Neural progenitor cell (in vitro differentiated cells): ENCODE measurements around the gene NMUR1.

Source experiments
- CTCF ChIP-seq: fragments of 200-600 bp; sonication (generic); IDR thresholded peaks from 2 replicates; pipeline ENCODE4 v1.5.1; 2017; ENCODE audit warnings: antibody characterized with exemption, mild to moderate bottlenecking
- EZH2 ChIP-seq: fragments of 200-600 bp; sonication (generic); IDR thresholded peaks from 2 replicates; pipeline ENCODE4 v1.6.1; 2017; ENCODE audit warnings: antibody characterized with exemption, mild to moderate bottlenecking, moderate library complexity

- TF ChIP-seq CTCF (no peak), EZH2 (no peak)
Measured at GRCh38 chr2:231519975-231520555, 10.2 kb downstream of the NMUR1 start.
